Common myeloid progenitor, CD34-positive (primary cell): ENCODE data around the gene COL20A1.

Experiments
- CTCF ChIA-PET: fragments of 350-600 bp; sonication (Branson Sonifier 250); formaldehyde crosslinking; loops from one replicate; lab custom pipeline; 2021; ENCODE audit warnings: antibody characterized with exemption; lab: Charles Lee
- POLR2A ChIA-PET: fragments of 350-600 bp; sonication (Branson Sonifier 250); formaldehyde crosslinking; loops from one replicate; lab custom pipeline; 2021; ENCODE audit warnings: antibody characterized with exemption; lab: Charles Lee
- DNase-seq, 3 donors: peaks; one replicate each; pipeline versions ENCODE4 v3.0.0 to v3.0.0-alpha.2; 2013
- H3K27ac ChIP-seq, 2 experiments: 1 replicate in 1 of 2; 2 replicates in 1 of 2; pipeline ENCODE4 v1.7.0; 2013; ENCODE audit warnings: inconsistent platforms in 2 of 2, low read length in 2 of 2, mild to moderate bottlenecking in 2 of 2, low read depth in 1 of 2, moderate library complexity in 1 of 2; ENCODE audit not compliant: severe bottlenecking in 2 of 2, insufficient read depth in 1 of 2, poor library complexity in 1 of 2
- H3K27me3 ChIP-seq, 5 experiments: replicated peaks in 2 of 5; 1 replicate in 3 of 5; 2 replicates in 2 of 5; pipeline versions ENCODE4 v1.6.1 to v1.7.0; 2013; ENCODE audit warnings: low read length in 4 of 5, mild to moderate bottlenecking in 2 of 5, moderate library complexity in 2 of 5, inconsistent platforms in 1 of 5; ENCODE audit not compliant: insufficient read depth in 5 of 5, control insufficient read depth in 4 of 5
- H3K36me3 ChIP-seq, 4 experiments: 1 replicate in 2 of 4; 2 replicates in 2 of 4; pipeline versions ENCODE4 v1.6.1 to v1.7.0; 2013; ENCODE audit warnings: low read length in 3 of 4, control low read depth in 1 of 4, mild to moderate bottlenecking in 1 of 4; ENCODE audit not compliant: control insufficient read depth in 4 of 4, insufficient read depth in 4 of 4
- H3K4me1 ChIP-seq, 4 experiments: 1 replicate in 3 of 4; 2 replicates in 1 of 4; pipeline versions ENCODE4 v1.6.1 to v1.7.1; 2013; ENCODE audit warnings: low read length in 3 of 4, mild to moderate bottlenecking in 3 of 4, control low read depth in 1 of 4, inconsistent platforms in 1 of 4, moderate library complexity in 1 of 4; ENCODE audit not compliant: control insufficient read depth in 4 of 4, insufficient read depth in 4 of 4; ENCODE audit errors: control extremely low read depth in 1 of 4
- H3K4me3 ChIP-seq, 7 experiments: 1 replicate in 4 of 7; 2 replicates in 3 of 7; pipeline versions ENCODE4 v1.5.1 to v1.7.0; 2013; ENCODE audit warnings: mild to moderate bottlenecking in 7 of 7, low read length in 6 of 7, moderate library complexity in 6 of 7, inconsistent platforms in 2 of 7, low read depth in 2 of 7, control low read depth in 1 of 7; ENCODE audit not compliant: insufficient read depth in 4 of 7, control insufficient read depth in 1 of 7; ENCODE audit errors: extremely low read depth in 1 of 7
- H3K9me3 ChIP-seq, 5 experiments: 1 replicate in 4 of 5; 2 replicates in 1 of 5; pipeline versions ENCODE4 v1.6.1 to v1.7.1; 2013; ENCODE audit warnings: low read length in 4 of 5, mild to moderate bottlenecking in 2 of 5, inconsistent platforms in 1 of 5, low read depth in 1 of 5, moderate library complexity in 1 of 5; ENCODE audit not compliant: control insufficient read depth in 4 of 5, insufficient read depth in 2 of 5; ENCODE audit errors: control extremely low read depth in 1 of 5
- WGBS: methylation state at CpG from one replicate; pipeline ENCODE4 v1.1.5; 2013; ENCODE audit not compliant: insufficient coverage; 5-methylcytosine and 5-hydroxymethylcytosine counted together

COL20A1 gene

GRCh38 chr20:63260521-63260920 lies 32.5 kb upstream of the COL20A1 start:
- Histone ChIP-seq H3K27ac (no peak overlapping the region), H3K4me1 (peaks cover 0 to 2% (median 0%) of the 10 kb centered on the region in 4 experiments), H3K36me3 (no peaks in the 10 kb centered on the region), H3K9me3 (no peaks in the 10 kb centered on the region), H3K27me3 (peaks cover 7 to 95% (median 27%) of the 10 kb centered on the region in 5 experiments), H3K4me3 (no peak overlapping the region)
- POLR2A ChIA-PET = no interaction called here
- 95% methylated on average over 14 of the region's 15 CpGs for WGBS
- CTCF ChIA-PET = interaction anchor here (0.7 to 1.1 kb wide), 2 partner anchors 9 to 36 kb away, joined by 3 read pairs; no protein-coding TSS in a partner anchor
- no peak for DNase-seq

- CTCF ChIA-PET = interaction anchor here (0.7 kb wide), 1 partner anchor 10 kb away, joined by 3 read pairs; no protein-coding TSS in a partner anchor
- Histone ChIP-seq H3K27me3 (peaks cover 5 to 89% (median 24%) of the 10 kb centered on the region in 5 experiments), H3K36me3 (no peaks in the 10 kb centered on the region), H3K27ac (no peak overlapping the region), H3K4me1 (peaks cover 0 to 2% (median 0%) of the 10 kb centered on the region in 4 experiments), H3K4me3 (no peak overlapping the region), H3K9me3 (no peaks in the 10 kb centered on the region)
- POLR2A ChIA-PET = no interaction called here
- WGBS = 84% methylated on average over 23 of the region's 25 CpGs
- no peak for DNase-seq
Measured at GRCh38 chr20:63261060-63261794, 31.8 kb upstream of the COL20A1 start.

GRCh38 chr20:63261795-63262528 lies 31.0 kb upstream of the COL20A1 start:
- Histone ChIP-seq H3K4me3 (no peak overlapping the region), H3K9me3 (no peaks in the 10 kb centered on the region), H3K4me1 (peaks cover 0 to 2% (median 0%) of the 10 kb centered on the region in 4 experiments), H3K27me3 (peaks cover 3 to 84% (median 18%) of the 10 kb centered on the region in 5 experiments), H3K27ac (no peak overlapping the region), H3K36me3 (no peaks in the 10 kb centered on the region)
- POLR2A ChIA-PET = no interaction called here
- WGBS = 6% methylated on average over 21 of the region's 30 CpGs
- no peak for DNase-seq
- CTCF ChIA-PET = no interaction called here

- Histone ChIP-seq H3K27me3 (peaks cover 2 to 83% (median 18%) of the 10 kb centered on the region in 5 experiments), H3K27ac (no peak overlapping the region), H3K36me3 (no peaks in the 10 kb centered on the region), H3K4me3 (no peak overlapping the region), H3K4me1 (peaks cover 0 to 2% (median 0%) of the 10 kb centered on the region in 4 experiments), H3K9me3 (no peaks in the 10 kb centered on the region)
- ChIA-PET CTCF (no interaction called here), POLR2A (no interaction called here)
- 93% methylated on average over 9 of the region's 9 CpGs for WGBS
- no peak for DNase-seq
Measured at GRCh38 chr20:63262836-63263235, 30.1 kb upstream of the COL20A1 start.

GRCh38 chr20:63264000-63264399 lies 29.0 kb upstream of the COL20A1 start:
- Histone ChIP-seq H3K27ac (no peak overlapping the region), H3K4me1 (peaks cover 0 to 2% (median 0%) of the 10 kb centered on the region in 4 experiments), H3K36me3 (no peaks in the 10 kb centered on the region), H3K4me3 (no peak overlapping the region), H3K27me3 (peaks cover 2 to 84% (median 19%) of the 10 kb centered on the region in 5 experiments), H3K9me3 (no peaks in the 10 kb centered on the region)
- POLR2A ChIA-PET = no interaction called here
- no peak for DNase-seq
- CTCF ChIA-PET = no interaction called here
- WGBS = 95% methylated on average over 10 of the region's 10 CpGs

GRCh38 chr20:63264519-63264918 lies 28.5 kb upstream of the COL20A1 start:
- H3K4me1 ChIP-seq = peaks cover 0 to 2% (median 0%) of the 10 kb centered on the region in 4 experiments
- 80% methylated on average over 13 of the region's 14 CpGs for WGBS
- no peaks in the 10 kb centered on the region for H3K9me3 ChIP-seq
- H3K27me3 ChIP-seq = peaks cover 2 to 84% (median 18%) of the 10 kb centered on the region in 5 experiments
- CTCF ChIA-PET = no interaction called here
- DNase-seq = no peak
- H3K27ac ChIP-seq = no peak overlapping the region
- H3K4me3 ChIP-seq = no peak overlapping the region
- POLR2A ChIA-PET = no interaction called here
- no peaks in the 10 kb centered on the region for H3K36me3 ChIP-seq
